ENCODE results near the gene NPAS3. TPM values are rescaled to one million over a fixed set of nuclear protein-coding genes. Genes with fewer than 3 reads are reported as not detected.

The NPAS3 gene
- total and polyA plus RNA-seq, 10 donors: 0.13 to 9.5 (median 2.9) TPM

GRCh38 chr14:32978691-32979255 lies 40.1 kb downstream of the NPAS3 start:
- Histone ChIP-seq H3K27ac (no peak overlapping the region), H3K36me3 (no peaks in the 10 kb centered on the region), H3K9me3 (no peaks in the 10 kb centered on the region), H3K27me3 (replicated peaks in 1 of 7) (no peaks in the 10 kb centered on the region), H3K4me1 (no peaks in the 10 kb centered on the region), H3K4me3 (no peak overlapping the region)
- no peak for TF ChIP-seq POLR2A (IDR thresholded peaks at IDR 0.05)
- TF ChIP-seq POLR2AphosphoS5 (IDR thresholded peaks at IDR 0.05): no peak
- TF ChIP-seq, protein P1, sequence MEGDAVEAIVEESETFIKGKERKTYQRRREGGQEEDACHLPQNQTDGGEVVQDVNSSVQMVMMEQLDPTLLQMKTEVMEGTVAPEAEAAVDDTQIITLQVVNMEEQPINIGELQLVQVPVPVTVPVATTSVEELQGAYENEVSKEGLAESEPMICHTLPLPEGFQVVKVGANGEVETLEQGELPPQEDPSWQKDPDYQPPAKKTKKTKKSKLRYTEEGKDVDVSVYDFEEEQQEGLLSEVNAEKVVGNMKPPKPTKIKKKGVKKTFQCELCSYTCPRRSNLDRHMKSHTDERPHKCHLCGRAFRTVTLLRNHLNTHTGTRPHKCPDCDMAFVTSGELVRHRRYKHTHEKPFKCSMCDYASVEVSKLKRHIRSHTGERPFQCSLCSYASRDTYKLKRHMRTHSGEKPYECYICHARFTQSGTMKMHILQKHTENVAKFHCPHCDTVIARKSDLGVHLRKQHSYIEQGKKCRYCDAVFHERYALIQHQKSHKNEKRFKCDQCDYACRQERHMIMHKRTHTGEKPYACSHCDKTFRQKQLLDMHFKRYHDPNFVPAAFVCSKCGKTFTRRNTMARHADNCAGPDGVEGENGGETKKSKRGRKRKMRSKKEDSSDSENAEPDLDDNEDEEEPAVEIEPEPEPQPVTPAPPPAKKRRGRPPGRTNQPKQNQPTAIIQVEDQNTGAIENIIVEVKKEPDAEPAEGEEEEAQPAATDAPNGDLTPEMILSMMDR (IDR thresholded peaks at IDR 0.05 in 8 of 11, conservative IDR thresholded peaks at IDR 0.05 in 3 of 11): no peak
- no peak for DNase-seq
- 83 to 95% (median 89%) methylated on average over 4 of the region's 4 CpGs for WGBS, 5 donors
- intact Hi-C loops (cut with DNase I; ENCODE audit: low total_unique reads): no loop called here

DNA sequence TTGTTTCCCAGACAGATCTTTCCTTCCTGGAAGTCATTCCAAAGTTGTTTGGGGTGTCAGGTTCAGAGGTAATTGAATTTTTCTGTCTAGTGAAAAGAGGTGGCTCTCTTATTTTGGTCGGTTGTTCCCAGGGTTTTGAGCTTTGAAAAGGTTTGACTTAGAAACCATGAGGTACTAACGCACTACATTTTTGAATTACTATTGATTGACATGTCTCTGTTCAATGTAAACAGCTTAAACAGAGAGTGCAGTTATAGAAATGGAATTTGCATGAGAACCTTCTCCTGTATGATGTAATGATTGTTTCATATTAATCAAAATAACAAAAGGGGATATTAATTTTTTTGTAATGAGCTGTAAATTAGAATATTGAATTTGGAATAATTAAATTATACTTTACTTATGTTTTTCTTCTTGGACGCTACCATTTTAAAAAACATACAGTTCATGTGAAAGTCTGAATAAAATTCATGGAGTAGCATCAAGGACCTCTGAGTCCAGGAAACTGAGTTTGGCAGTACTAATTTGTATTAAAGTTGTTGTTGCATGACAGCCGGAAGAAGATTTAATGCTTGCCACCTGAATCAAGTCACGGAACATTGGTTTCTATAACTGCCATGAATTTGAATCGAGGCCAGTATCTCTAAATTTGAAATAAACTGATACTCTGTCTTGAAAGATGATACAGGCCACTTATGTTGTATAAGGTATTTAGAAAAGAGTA lies 41.7 kb downstream of the NPAS3 start:
- Histone ChIP-seq H3K27me3 (replicated peaks in 1 of 7) (no peaks in the 10 kb centered on the region), H3K36me3 (no peaks in the 10 kb centered on the region), H3K4me1 (no peaks in the 10 kb centered on the region), H3K9me3 (no peaks in the 10 kb centered on the region), H3K4me3 (no peak overlapping the region), H3K27ac (no peak overlapping the region)
- intact Hi-C loops (cut with DNase I; ENCODE audit: low total_unique reads): no loop called here
- WGBS, 5 donors: 86 to 95% (median 89%) methylated on average over 6 of the region's 6 CpGs
- DNase-seq: no peak
- no peak for TF ChIP-seq POLR2AphosphoS5 (IDR thresholded peaks at IDR 0.05)
- no peak for TF ChIP-seq POLR2A (IDR thresholded peaks at IDR 0.05)
- TF ChIP-seq, protein P1 (IDR thresholded peaks at IDR 0.05 in 8 of 11, conservative IDR thresholded peaks at IDR 0.05 in 3 of 11): no peak

DNA sequence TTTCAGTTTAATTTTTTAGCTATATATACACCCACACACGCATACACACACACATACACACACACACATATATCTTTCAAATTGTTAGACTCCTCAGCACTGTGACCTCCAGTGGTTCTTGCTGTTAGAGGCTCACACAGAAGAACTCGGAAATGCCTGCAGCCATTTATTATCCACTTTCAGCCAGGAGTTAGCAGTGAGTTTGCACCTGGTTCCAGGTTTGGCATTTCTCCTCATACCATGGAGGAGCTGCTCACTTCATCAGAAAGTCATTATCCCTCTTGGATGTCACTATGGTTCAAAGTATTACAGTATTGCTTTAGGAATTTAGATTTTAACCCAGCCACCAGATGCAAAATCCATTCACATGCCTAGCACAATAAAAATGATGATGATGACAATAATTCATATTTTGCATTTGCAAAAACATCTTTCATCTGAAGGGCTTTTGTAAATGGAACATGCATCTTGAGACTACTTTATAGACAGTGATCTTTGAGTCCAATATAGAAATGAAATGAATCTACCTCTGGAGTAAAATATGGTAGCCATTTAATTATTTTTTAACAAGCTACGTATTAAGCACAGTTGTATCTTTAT lies 42.3 kb downstream of the NPAS3 start:
- no peak overlapping the region for H3K4me3 ChIP-seq
- no peaks in the 10 kb centered on the region for H3K4me1 ChIP-seq
- no peak overlapping the region for H3K27ac ChIP-seq
- 61 to 84% (median 74%) methylated on average over 3 of the region's 3 CpGs for WGBS, 5 donors
- TF ChIP-seq, protein P1 (IDR thresholded peaks at IDR 0.05 in 8 of 11, conservative IDR thresholded peaks at IDR 0.05 in 3 of 11): no peak
- TF ChIP-seq POLR2A (IDR thresholded peaks at IDR 0.05): no peak
- TF ChIP-seq POLR2AphosphoS5 (IDR thresholded peaks at IDR 0.05): no peak
- DNase-seq: no peak
- intact Hi-C loops (cut with DNase I; ENCODE audit: low total_unique reads): no loop called here
- H3K27me3 ChIP-seq (replicated peaks in 1 of 7): no peaks in the 10 kb centered on the region
- H3K36me3 ChIP-seq: no peaks in the 10 kb centered on the region
- H3K9me3 ChIP-seq: no peaks in the 10 kb centered on the region

- TF ChIP-seq POLR2A (IDR thresholded peaks at IDR 0.05) (no peak), POLR2AphosphoS5 (IDR thresholded peaks at IDR 0.05) (no peak)
- TF ChIP-seq, protein P1 (IDR thresholded peaks at IDR 0.05 in 8 of 11, conservative IDR thresholded peaks at IDR 0.05 in 3 of 11): no peak
- intact Hi-C loops (cut with DNase I; ENCODE audit: low total_unique reads): no loop called here
- H3K9me3 ChIP-seq: peaks cover 0 to 5% (median 0%) of the 10 kb centered on the region in 8 donors
- no peak overlapping the region for H3K4me3 ChIP-seq
- H3K36me3 ChIP-seq: no peaks in the 10 kb centered on the region
- DNase-seq: no peak
- H3K4me1 ChIP-seq: no peaks in the 10 kb centered on the region
- 84 to 91% (median 85%) methylated on average over 2 of the region's 2 CpGs for WGBS, 5 donors
- no peaks in the 10 kb centered on the region for H3K27me3 ChIP-seq (replicated peaks in 1 of 7)
- no peak overlapping the region for H3K27ac ChIP-seq
Observed at GRCh38 chr14:32984241-32984930, 45.7 kb downstream of the NPAS3 start.
